Left forelimb (tissue), 1 donor: ENCODE measurements around the gene ADCY7.
"Not testable (repeated sequence)": the region's sequence is repeated elsewhere in the genome, so short reads cannot be mapped to it uniquely, and the experiment has no call there.

ENCODE experiments used
- DNase-seq: peaks from one replicate; pipeline ENCODE4 v3.0.0-alpha.2; 2018; ENCODE audit warnings: low spot score

ADCY7 gene

DNA sequence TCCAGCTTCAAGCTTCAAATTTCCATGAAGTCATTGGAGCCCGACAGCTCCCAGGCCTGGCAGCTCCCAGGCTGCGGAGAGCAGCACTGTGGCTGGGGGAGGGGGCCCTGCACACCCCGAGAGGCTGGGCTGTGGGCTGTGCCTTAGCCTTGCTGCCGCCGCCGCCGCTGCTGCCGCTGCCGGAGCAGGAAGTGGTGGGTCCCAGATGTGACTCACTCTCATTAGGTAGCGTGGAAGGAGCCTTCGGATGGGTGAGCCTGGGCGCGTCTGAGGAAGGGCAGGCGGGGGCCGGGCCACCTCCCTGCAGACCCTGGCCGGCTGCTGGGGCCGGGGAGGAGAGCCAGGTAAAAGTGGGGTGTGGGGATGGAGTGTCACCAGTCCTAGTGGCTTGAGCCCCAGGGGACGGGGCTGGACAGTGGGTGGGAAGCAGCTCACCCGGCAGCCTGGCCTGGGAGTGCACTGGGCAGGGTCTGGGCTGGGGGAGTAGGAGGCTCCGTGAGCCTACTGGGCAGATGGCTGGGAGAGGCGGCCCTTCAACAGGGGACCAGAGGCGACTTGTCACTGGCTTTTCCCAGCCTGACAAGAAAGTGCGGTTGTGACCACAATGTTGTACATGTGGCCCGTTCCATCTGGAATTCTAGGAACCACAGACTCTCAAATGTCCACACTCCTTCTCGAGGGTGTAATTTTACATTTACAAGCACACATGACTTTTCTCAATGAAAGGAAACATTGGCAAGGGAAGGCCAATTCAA lies at the start of gene ADCY7:
TSS of gene ADCY7 (plus strand) at position 215 of the 755 bp plus-strand sequence. CDS start 21,629 bp downstream, outside the sequence.
- DNase-seq: peak; percentile 71

DNA sequence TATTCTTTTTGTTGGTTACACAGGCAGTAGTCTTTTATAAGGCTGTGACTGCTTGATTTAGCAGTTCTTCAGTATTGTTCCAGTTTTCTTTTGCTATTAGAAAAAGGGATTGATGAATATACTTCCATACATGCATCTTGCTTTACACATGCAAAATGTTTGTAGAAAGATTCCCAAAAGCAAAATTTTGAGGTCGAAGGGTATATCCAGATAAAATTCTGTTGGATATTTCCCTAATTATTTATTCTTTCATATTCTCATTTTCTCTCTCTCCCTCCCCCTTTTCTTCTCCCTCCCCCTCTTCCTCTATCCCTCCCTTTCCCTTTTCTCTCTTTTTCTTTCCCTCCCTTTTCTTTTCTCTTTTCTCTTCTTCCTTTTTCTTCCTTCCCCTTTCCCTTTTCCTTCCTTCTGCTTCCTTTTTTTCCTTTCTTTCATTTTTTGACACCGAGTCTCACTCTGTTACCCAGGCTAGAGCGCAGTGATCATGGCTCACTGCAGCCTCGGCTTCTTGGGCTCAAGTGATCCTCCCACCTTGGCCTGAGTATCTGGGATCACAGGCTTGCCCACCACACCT lies 46.9 kb upstream of the ADCY7 start:
- DNase-seq: no peak

DNA sequence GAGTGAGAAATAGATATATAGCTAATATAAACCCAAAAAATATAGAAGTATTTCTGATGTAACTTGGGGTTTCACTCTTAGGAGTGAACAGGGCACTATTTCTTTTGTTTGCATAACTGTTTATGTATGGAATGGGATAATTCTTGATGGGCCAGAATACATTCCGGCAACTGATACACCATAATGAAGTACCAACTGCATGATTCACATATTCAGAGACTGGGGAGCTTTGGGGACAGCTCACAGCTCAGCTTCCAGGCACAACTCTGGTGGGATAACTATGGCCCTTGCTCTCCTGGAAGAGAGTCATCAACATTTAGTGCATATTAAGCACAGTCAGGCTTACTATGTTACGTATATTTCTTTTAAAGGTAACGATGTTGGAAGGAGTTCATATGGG lies 42.1 kb upstream of the ADCY7 start:
- DNase-seq: no peak

DNA sequence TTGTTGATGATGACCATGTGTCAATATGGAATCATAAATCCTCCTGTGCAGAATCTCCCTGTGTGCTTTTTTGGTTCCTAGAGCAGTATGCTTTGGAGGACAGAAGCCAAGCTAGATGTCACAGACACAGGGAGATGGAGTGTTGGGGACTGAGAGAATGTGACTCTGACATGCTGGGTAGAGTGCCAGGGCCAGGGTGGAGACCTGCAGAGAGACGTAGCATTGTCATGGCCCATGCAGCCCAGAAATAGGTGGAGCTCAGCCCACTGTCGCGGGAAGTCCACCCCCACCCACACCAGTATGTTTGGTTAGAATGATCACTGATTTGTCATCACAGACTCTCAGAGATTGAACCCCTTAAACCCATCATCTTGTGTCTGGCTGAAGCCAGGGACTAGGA lies 39.2 kb upstream of the ADCY7 start:
- no peak for DNase-seq

DNA sequence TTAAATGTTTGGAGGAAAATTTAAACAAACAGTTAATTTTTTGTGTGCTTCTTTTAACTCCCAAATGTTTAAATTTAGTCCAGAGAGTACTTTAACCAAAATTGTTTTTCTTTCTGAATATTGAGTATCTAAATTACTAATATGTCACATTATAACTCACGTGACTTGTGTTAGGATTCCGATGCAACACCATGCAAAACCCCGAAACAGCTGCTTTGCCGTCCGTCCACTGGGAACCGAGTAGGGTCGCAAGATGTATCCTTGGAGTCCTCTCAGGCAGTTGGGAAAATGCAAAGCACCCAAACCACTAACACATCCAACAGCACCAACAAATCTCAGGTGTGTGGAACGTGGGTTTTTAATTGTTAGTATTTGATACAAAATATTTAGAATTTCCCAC lies 38.7 kb upstream of the ADCY7 start:
- no peak for DNase-seq

DNA sequence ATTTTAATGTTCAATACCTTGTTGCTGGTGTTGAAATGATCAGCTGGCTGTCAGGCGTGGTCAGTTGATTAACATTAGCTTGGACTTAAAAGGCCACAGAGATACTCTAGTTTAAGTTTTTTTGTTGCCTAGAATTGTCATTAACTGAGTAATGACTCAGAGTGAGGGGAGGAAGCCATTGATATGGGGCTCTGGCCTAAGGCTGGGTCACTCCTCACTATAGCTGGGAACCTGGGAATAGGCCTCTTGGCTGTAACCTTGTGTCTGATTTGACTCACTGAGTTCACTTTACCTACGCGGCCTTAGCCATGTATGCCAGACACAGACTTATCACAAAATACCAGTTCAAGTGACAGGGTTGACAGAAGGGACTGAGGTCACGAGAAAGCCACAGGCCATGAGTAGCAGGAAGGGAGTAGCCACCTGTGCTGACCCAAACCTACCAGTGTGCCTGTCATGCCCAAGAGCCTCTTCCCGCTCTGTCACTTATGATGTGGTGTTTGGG lies 37.9 kb upstream of the ADCY7 start:
- DNase-seq: no peak

DNA sequence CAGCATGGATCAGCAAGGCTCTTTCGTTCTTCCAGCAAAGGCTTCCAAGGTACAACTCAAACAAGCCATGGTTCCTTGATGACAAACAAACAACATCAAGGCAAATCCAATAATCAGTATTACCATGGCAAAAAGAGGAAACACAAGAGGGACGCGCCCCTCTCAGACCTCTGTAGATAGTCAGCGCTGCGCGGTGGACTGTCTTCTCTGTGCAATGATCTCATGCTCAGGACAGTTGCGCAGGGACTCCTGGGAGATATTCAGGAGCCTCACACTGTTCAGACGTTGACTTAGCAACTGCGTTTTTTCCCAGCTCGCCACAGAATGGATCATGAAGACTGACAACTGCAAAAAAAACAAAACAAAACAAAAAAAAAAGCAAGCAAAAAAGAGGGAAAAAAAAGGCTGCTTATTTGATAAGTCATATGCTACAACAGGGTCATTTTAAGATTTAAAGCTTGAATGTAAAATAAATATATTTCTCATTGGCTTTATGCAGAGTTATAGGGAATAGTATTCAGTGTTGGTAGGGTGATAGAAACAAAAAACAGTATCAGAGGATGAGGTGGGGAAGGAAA lies 37.1 kb upstream of the ADCY7 start:
- no peak for DNase-seq

DNA sequence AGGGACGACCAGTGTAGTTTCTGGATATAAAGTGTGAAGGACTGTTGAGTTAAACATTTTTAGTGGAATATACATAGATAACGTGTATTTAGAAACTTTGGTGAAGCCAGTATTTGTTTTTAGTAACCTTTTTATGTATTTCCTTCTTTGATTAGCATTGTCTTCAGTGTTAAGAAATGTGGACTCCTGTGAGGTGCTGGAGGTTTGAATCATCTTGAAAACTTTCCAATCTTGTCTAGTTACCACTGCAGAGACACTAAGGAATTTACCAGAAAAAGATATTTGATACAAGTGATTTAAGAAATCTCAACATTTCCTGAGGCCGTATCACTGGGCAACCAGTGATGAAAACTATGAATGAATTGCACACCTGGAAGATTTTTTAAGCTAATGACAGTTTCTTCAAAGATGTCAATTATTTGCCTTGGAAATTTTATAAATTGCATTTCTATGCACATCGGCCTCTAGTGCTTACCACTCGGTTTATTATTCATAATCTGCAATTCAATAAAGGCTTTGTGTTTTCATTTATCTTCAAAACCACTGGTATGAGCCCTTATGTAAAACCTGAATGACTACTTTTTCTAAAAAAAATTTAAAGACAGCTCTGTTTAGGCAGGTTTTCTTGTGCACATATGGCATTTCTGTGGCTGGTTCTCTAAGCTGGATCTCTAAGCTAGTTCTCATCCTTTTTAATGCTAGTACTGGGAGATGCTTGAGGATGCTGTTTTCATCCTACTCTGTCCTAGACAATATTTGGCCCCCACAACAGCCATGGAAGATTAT lies 31.4 kb upstream of the ADCY7 start:
- no peak for DNase-seq

DNA sequence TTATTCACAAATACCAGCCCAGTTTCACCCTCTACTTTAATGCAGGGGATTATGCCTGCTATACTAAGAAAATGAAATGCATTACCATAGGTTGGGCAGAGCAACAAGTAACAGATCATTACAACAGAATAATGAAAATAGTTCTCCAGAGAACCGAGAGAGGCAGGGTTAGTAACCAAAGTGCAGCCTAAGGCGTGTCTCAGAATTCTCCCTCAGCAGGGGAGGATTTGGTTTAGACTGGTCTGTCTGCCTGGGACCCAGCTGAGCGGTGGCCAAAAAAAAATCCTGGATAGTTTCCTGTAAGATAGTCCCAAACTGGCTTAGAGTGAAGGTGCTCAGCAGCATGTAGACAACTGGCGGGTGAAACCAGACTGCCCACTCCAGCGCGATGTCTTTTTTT lies 30.8 kb upstream of the ADCY7 start:
- no peak for DNase-seq

DNA sequence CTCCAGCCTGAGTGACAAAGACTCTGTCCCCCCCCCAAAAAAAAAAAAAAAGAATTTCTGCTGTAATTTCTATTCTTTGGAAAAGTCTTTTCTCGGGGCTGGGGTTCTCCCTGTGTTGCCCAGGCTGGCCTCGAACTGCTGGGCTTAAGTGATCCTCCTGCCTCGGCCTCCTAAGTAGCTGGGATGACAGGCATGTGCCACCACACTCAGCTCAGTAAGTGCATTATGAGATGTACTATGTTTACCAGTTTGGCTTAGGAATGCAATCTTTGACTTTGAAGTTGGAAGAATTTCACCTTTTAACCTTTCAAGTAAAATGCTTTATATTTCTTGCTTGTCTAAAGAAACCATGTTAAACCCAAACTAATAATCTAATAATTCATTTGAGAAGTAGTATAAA lies 28.0 kb upstream of the ADCY7 start:
- no peak for DNase-seq

DNA sequence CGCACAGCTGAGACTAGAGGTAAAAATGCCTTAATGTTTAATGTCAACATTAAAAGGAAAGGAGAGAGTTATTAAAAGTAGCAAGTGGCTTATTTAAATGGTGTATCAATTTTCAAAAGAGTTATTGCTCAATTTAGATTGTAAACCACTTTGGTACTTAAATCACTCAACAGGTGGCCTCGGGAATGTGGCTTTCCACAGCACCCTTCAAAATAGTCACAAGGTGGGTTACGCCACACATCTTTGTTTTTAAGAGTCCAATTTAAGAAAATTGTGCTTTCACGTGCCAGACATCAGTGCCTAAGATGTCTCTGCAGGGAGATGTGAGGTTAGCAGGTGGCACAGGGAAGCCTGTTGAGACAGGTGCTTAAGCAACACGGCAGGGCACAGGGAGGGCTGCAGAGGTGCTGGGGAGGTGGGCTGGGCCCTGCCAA lies 27.5 kb upstream of the ADCY7 start:
- DNase-seq: no peak

DNA sequence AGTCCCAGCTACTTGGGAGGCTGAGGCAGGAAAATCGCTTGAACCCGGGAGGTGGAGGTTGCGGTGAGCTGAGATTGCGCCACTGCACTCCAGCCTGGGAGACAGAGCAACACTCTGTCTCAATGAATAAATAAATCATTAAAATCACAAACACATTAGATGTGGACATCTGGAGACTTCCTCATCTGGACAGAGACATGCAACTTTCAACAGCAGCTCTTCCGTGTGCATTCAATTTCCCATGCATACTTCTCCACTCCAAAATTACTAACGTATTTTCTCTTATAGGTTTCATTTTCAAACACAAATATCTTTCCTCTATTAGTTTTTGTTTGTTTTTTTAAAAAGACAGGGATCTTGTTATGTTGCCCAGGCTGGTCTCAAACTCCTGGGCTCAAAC lies 23.3 kb upstream of the ADCY7 start:
- DNase-seq: not testable (repeated sequence)

DNA sequence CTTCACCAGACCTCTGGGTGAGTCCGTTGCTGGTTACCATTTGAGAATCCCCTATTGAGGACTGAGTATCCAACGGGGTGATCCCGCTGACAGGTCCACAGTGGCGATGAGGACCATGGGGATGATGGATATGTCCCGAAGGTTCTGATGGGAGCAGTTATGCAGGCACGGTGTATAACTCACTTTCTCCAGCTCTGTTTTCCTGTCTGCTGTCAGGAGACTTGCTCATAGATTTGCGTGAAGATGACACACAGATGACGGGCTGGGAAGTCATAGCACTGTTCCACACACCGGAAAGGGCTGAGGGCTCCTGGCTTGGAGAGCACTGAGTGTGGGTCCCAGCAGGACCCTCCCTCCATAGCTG lies 22.2 kb upstream of the ADCY7 start:
- no peak for DNase-seq

DNA sequence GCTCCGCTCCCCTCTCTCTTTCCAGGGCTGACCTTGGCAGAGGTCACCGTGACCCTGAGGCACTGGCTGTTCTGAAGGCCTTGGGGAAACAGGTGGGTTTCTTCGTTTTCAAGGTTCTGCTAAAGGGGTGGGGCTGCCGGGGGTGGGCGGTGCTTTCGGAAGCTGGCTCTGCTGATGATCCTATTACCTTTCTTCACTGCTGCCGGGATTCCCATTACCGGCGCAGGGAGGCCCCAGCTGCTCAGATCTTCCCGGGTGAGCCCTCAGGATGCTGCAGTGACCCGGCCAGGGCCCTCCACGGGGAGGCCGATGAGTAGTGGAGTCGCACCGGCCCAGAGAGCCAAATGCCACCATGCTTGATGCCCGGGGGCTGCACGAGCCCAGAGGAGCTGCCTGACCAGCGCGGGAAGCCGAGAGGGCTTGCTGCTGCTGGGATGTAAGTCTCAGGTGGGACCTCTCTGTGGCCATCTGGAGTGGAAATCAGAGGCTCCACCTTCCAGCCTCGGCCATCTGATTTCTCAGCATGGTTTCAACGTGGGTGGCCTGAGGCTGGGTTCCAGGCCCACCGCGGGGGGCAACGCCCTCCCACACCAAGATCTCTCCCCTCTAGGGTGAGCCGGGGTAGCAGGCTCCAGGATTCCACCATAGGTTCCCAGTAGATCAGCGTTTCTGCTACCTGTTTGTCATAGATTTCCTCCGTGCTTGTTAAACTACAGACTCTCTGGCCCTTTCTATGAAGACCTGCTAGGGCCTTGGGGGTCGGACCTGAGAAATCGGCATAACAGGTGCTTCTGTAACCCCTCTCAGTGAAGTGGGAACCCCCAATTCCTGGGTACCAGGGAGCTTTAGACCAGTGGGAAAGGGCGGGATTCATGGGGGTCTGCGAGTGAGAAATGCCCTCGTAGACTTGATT lies 21.6 kb upstream of the ADCY7 start:
- DNase-seq: no peak

DNA sequence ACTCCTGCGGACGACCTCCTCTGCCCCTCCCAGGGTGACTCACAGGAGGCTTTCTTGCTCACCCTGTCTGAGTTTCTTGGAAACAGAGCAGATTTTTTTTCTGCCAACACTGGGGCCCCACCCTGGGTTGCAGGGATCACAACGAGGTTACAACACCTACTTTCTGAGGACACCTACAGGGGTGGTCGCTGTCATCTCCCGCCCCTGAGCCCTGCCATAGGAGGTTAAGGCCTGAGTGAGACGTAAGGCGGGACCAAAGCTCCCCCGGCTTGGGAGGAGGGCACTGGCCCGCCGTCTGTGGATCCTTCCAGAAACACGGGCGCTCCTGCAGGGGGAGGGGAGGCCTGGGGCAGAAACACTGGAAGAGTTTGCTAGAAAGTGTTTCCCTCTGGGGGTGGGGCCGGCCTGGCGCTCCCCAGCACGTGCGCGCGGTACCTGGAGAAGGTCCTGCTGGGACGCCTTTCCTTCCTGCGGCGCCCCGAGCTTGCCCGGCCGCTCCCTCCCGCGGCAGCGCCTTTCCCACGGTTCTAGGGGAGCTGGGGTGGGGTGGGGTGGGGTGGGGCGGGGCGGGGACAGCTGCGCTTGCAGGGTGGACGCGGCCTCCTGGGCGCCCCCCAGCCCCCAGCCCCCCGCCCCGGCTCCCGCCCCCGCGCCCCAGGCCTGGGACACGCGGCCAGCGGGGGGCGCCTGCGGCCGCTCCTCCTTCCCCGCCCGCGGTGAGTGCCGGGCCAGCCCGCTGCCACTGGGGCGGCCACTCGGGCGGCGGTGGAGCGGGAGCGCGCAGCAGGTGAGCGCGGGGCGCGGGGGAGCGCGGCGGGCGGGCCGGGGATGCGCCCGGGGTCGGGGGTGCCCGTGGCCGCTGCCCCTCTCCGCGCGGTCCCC lies 20.7 kb upstream of the ADCY7 start:
- DNase-seq: no peak

DNA sequence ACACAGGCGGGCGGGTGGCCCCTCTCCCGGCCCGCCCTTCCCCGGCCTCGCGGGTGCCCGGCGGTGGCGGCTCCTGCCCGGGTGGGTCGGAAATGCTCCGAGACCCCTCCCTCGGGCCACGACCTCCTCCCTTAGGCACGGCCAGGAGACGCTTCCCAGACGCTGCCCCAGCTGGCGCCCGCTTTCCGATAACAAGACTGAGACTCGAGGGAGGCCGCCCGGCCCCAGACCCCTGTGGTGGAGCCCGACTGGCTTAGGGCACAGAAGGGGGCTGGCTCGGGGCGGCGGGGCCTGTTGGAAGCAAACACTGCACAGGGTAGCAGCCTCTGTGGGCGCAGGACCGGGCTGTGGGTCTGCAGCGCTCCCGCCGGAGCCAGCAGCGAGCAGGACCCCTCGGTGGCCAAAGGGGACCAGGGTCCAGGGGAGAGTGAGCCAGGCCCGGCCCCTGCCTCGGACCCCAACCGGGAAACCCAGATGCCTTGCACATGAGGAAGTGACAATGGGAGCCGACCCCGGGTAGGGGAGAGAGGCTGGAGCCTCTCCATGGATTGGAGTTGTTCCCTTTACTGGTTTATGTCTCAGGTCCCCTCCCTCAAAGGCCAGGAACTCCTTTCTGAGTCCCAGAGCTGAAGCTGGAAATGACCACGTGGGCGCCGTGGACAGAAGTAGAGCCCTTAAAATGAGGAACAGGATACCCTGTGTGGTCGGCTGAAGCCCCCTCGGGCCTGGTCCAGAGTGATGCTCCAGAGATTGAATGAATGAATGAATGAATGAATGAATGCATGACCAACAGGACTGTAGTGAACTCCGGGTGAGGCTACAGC lies 19.8 kb upstream of the ADCY7 start:
- DNase-seq: no peak

DNA sequence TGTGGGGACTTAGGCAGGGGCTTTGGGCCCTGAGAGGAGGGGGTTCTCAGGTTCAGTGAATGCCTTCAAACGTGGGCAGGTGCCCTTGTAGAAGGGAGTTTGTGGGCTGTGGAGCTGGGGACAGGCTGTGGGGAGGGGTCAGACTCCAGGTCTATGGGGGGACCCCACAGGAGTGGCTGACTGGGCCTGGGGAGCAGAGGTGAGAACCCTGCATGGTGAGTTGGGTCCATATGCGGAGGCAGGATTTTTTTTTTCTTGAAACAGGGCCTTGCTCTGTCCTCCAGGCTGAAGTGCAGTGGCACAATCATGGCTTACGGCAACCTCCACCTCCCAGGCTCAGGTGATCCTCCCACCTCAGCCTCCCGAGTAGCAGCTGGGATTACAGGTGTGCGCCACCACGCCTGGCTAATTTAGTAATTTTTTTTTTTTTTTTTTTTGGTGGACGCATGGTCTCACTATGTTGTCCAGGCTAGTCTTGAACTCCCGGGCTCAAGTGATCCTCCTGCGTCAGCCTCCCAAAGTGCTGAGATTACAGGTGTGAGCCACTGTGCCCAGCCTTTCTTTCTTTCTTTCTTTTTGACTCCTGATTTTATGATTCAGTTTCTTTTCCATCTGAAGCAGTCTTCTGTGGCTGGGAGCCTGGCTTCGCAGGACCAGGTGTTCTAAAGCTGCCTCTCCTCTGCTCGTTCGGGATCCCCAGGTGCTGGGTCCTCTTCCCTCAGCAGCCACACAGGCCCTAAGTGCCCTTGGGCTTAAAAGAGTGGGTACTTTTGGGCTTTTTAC lies 19.0 kb upstream of the ADCY7 start:
- DNase-seq: no peak

DNA sequence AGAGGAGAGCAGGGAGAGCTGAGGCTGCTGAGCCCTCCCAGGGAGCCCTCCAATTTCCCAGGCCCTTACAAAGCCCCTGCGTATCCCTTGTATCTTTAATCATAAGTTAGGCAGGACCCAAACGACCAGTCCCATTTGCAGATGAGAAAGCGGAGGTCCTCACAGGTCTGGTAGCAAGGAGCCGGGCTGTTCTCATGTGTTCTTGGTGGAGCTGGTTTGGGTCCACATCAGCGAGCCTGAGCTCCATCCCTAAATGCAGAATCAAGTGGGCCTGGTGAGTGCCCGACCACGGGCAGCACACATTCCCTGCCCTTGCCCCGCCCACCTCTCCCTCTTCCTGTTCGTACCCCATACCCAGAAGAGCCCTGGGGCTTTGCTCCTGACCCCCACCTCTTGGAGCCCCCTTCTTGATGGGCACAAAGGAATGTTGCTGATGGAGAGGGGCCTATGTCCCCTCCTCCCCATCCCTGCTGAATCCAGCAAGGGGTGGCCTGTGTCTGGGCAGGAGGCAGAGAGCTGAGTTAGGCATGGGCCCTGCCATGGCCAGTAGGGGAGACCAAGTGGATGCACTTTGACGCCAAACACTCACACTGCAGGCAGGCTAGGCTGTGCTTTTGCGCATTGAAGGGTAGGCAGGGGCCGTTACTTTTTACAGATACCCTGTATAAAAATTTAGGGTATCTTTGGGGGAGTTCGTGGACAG lies 18.3 kb upstream of the ADCY7 start:
- no peak for DNase-seq
